Measurements from ENCODE around the gene PCK2.
A peak's percentile ranks its signal among the peaks of the same experiment; 100 is the strongest.

PCK2 gene

DNA sequence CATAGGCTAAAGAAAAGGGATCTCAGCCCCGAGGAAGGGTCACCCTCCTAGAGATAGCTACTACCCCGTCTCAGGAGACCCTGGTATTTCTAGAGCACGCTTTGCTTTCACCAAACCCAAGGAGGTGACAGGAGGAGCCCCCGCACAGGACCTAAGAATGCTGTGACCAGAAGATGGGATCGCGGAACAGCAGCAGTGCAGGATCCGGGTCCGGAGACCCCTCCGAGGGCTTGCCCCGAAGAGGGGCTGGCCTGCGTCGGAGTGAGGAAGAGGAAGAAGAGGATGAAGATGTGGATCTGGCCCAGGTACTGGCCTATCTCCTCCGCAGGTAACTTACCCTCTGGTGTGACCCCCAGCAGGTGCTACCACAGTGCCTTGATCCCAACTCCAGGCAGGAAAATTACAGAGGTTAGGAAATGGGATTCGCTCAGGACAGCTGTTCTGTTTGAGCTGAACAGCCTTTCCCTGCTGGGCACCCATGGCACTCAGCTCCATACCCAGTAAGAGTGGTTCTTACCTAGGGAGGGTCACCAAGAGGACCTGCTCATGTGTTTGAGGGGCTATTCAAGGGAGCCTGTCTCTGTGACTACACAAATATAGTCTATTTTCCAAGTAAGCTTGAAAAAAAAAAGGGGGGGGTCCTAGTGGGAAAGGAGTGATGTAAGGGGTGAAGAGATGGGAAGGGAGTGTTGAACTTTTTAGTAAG lies 21.5 kb downstream of the PCK2 start:
- Histone ChIP-seq H3K27ac (ENCODE audit: low read depth, low read length) (peak overlapping the region; percentile 99), H3K27me3 (ENCODE audit: control insufficient read depth in 5 of 5, insufficient read depth in 4 of 5, low read length in 5 of 5) (no peaks in the 10 kb centered on the region), H3K36me3 (ENCODE audit: control insufficient read depth in 5 of 5, insufficient read depth in 5 of 5, low read length in 5 of 5) (peaks cover 0 to 35% (median 30%) of the 10 kb centered on the region in 5 donors), H3K9ac (ENCODE audit: low read length in 5 of 5) (peak overlapping the region; percentile 41 to 96 (median 88)), H3K9me3 (ENCODE audit: control insufficient read depth in 5 of 5, low read length in 5 of 5) (no peaks in the 10 kb centered on the region), H3K4me3 (ENCODE audit: low read depth in 1 of 5, low read length in 5 of 5) (peak overlapping the region; percentile 90 to 96 (median 94)), H3K4me1 (ENCODE audit: control insufficient read depth in 5 of 5, insufficient read depth in 5 of 5, low read length in 5 of 5) (peaks cover 4 to 39% (median 29%) of the 10 kb centered on the region in 5 donors)

DNA sequence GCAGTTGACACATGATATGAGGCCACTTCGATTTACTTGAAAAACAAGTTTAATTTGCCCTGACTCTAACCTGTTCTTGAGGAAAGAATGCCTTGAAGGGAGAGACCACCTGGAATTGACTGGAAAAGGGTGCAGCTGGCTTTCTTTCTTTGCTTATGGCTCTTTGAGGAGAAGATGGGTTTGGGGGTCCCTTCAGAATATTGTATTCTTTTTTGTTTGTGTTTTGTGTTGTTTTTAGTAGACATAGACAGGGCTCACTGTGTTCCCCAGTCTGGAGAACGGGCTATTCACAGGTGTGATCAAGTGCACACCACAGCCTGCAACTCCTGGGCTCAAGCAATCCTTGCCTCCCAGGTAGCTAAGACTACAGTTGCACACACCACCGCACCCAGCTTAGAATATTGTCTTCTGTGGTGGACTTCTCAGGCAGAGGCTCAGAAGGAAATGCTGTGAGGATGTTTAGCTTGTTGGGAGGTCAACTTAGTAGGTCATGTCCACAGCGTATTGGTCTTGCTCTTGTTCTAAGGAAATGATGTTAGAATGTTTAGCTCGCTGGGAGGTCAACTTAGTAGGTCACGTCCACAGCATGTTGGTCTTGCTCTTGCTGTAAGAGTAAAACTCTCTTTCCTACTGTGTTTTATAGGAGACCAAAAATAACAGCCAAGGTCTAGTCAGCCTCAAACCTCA lies 22.2 kb downstream of the PCK2 start:
- peaks cover 0 to 42% (median 37%) of the 10 kb centered on the region in 5 donors for H3K36me3 ChIP-seq (ENCODE audit: control insufficient read depth in 5 of 5, insufficient read depth in 5 of 5, low read length in 5 of 5)
- no peak overlapping the region for H3K27ac ChIP-seq (ENCODE audit: low read depth, low read length)
- peak overlapping the region in 1 of 5 donors; percentile 88 for H3K9ac ChIP-seq (ENCODE audit: low read length in 5 of 5)
- H3K4me1 ChIP-seq (ENCODE audit: control insufficient read depth in 5 of 5, insufficient read depth in 5 of 5, low read length in 5 of 5), result peaks cover 4 to 33% (median 27%) of the 10 kb centered on the region in 5 donors
- no peaks in the 10 kb centered on the region for H3K9me3 ChIP-seq (ENCODE audit: control insufficient read depth in 5 of 5, low read length in 5 of 5)
- H3K27me3 ChIP-seq (ENCODE audit: control insufficient read depth in 5 of 5, insufficient read depth in 4 of 5, low read length in 5 of 5), result no peaks in the 10 kb centered on the region
- peak overlapping the region in 4 of 5 donors; percentile 22 to 96 (median 92) for H3K4me3 ChIP-seq (ENCODE audit: low read depth in 1 of 5, low read length in 5 of 5)

DNA sequence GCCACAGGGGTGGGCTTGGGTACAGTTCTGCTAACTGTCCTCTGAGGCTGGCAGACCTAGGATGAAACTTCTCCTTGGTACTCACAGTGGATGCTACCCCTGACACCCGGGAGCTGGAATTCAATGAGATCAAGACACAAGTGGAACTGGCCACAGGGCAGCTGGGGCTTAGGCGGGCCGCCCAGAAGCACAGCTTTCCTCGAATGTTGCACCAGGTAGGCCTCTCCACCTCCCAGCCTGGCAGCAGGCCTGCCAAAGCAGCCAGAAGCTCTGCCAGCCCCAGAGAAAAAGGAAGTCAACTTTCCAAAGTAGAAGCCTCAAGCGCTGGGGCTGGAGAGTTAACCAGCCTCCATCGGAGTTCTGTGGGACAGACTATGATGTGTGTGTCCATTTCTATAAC lies 23.1 kb downstream of the PCK2 start:
- peaks cover 0 to 51% (median 44%) of the 10 kb centered on the region in 5 donors for H3K36me3 ChIP-seq (ENCODE audit: control insufficient read depth in 5 of 5, insufficient read depth in 5 of 5, low read length in 5 of 5)

DNA sequence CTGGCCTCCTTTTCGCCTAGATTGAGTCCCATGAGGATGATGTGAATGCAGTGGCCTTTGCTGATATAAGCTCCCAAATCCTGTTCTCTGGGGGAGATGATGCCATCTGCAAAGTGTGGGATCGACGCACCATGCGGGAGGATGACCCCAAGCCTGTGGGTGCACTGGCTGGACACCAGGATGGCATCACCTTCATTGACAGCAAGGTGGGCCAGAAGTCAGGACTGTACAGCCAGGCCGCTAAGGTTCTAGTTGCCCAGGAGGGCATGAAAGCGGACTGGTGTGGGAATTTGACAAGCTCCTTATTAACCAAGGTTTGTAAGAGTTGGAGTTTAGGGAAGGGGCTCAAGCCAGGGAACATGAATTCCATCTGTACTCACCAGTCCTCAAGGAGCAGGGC lies 25.6 kb downstream of the PCK2 start:
- no peak overlapping the region for H3K9ac ChIP-seq (ENCODE audit: low read length in 5 of 5)
- no peak overlapping the region for H3K4me3 ChIP-seq (ENCODE audit: low read depth in 1 of 5, low read length in 5 of 5)
- H3K4me1 ChIP-seq (ENCODE audit: control insufficient read depth in 5 of 5, insufficient read depth in 5 of 5, low read length in 5 of 5), result peaks cover 4 to 24% (median 16%) of the 10 kb centered on the region in 5 donors
- H3K36me3 ChIP-seq (ENCODE audit: control insufficient read depth in 5 of 5, insufficient read depth in 5 of 5, low read length in 5 of 5), result peaks cover 0 to 71% (median 64%) of the 10 kb centered on the region in 5 donors
- H3K27me3 ChIP-seq (ENCODE audit: control insufficient read depth in 5 of 5, insufficient read depth in 4 of 5, low read length in 5 of 5), result no peaks in the 10 kb centered on the region
- H3K9me3 ChIP-seq (ENCODE audit: control insufficient read depth in 5 of 5, low read length in 5 of 5), result no peaks in the 10 kb centered on the region
- H3K27ac ChIP-seq (ENCODE audit: low read depth, low read length), result no peak overlapping the region

More for the DNA sequence above, 23.1 kb downstream of the PCK2 start:
- Histone ChIP-seq H3K4me3 (ENCODE audit: low read depth in 1 of 5, low read length in 5 of 5) (no peak overlapping the region), H3K27ac (ENCODE audit: low read depth, low read length) (no peak overlapping the region), H3K27me3 (ENCODE audit: control insufficient read depth in 5 of 5, insufficient read depth in 4 of 5, low read length in 5 of 5) (no peaks in the 10 kb centered on the region), H3K9ac (ENCODE audit: low read length in 5 of 5) (no peak overlapping the region), H3K9me3 (ENCODE audit: control insufficient read depth in 5 of 5, low read length in 5 of 5) (no peaks in the 10 kb centered on the region), H3K4me1 (ENCODE audit: control insufficient read depth in 5 of 5, insufficient read depth in 5 of 5, low read length in 5 of 5) (peaks cover 4 to 33% (median 27%) of the 10 kb centered on the region in 5 donors)

DNA sequence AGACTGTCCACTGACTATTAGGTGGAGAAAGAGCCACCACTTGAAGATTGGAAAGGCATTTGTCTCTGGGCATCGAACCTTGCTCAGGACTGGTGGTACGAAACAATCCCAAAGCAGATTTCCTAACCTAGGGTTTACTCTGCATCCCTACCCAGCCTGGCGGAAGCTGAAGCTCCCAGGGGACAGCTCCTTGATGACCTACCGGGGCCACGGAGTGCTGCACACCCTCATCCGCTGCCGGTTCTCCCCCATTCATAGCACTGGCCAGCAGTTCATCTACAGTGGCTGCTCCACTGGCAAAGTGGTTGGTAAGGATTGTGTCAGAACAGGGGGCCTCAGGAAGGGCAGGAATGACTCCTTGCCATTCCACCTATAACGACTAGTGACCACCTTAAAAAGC lies 27.1 kb downstream of the PCK2 start:
- peaks cover 0 to 71% (median 64%) of the 10 kb centered on the region in 5 donors for H3K36me3 ChIP-seq (ENCODE audit: control insufficient read depth in 5 of 5, insufficient read depth in 5 of 5, low read length in 5 of 5)
- no peak overlapping the region for H3K4me3 ChIP-seq (ENCODE audit: low read depth in 1 of 5, low read length in 5 of 5)
- H3K9ac ChIP-seq (ENCODE audit: low read length in 5 of 5), result no peak overlapping the region
- H3K9me3 ChIP-seq (ENCODE audit: control insufficient read depth in 5 of 5, low read length in 5 of 5), result no peaks in the 10 kb centered on the region
- no peak overlapping the region for H3K27ac ChIP-seq (ENCODE audit: low read depth, low read length)
- no peaks in the 10 kb centered on the region for H3K27me3 ChIP-seq (ENCODE audit: control insufficient read depth in 5 of 5, insufficient read depth in 4 of 5, low read length in 5 of 5)
- H3K4me1 ChIP-seq (ENCODE audit: control insufficient read depth in 5 of 5, insufficient read depth in 5 of 5, low read length in 5 of 5), result peaks cover 0 to 12% (median 4%) of the 10 kb centered on the region in 5 donors

DNA sequence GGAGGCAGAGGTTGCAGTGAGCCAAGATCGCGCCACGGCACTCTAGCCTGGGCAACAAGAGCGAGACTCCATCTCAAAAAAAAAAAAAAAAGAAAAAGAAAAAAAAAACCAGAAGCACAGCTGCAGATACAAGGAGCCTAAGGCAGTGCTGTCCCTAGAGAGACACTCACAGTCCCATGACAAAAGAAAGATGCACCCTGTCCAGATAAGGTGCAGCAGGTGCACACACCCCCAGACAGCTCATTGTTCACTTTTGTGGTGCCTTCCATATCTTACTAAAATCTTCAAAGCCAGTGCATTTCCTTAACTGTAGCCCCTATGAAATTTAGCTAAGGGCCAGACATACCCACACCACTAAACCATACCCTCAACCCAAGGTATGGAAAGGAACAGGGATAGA lies 28.3 kb downstream of the PCK2 start:
- Histone ChIP-seq H3K9me3 (ENCODE audit: control insufficient read depth in 5 of 5, low read length in 5 of 5) (no peaks in the 10 kb centered on the region), H3K36me3 (ENCODE audit: control insufficient read depth in 5 of 5, insufficient read depth in 5 of 5, low read length in 5 of 5) (peaks cover 0 to 65% (median 61%) of the 10 kb centered on the region in 5 donors), H3K27ac (ENCODE audit: low read depth, low read length) (no peak overlapping the region), H3K4me3 (ENCODE audit: low read depth in 1 of 5, low read length in 5 of 5) (no peak overlapping the region), H3K27me3 (ENCODE audit: control insufficient read depth in 5 of 5, insufficient read depth in 4 of 5, low read length in 5 of 5) (no peaks in the 10 kb centered on the region), H3K9ac (ENCODE audit: low read length in 5 of 5) (no peak overlapping the region), H3K4me1 (ENCODE audit: control insufficient read depth in 5 of 5, insufficient read depth in 5 of 5, low read length in 5 of 5) (peaks cover 0 to under 1% (median 0%) of the 10 kb centered on the region in 5 donors)

DNA sequence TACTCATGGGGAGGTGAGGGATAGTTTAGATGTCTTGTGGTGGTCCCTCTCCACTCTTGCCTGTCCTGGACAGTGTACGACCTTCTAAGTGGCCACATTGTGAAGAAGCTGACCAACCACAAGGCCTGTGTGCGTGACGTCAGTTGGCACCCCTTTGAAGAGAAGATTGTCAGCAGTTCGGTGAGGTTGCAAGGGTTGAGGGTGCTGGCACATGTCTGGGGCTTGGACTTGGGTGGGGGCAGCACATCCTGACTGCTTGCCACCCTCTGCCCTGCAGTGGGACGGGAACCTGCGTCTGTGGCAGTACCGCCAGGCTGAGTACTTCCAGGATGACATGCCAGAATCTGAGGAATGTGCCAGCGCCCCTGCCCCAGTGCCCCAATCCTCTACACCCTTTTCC lies 28.8 kb downstream of the PCK2 start:
- peaks cover 0 to 61% (median 56%) of the 10 kb centered on the region in 5 donors for H3K36me3 ChIP-seq (ENCODE audit: control insufficient read depth in 5 of 5, insufficient read depth in 5 of 5, low read length in 5 of 5)
- no peaks in the 10 kb centered on the region for H3K9me3 ChIP-seq (ENCODE audit: control insufficient read depth in 5 of 5, low read length in 5 of 5)
- H3K4me3 ChIP-seq (ENCODE audit: low read depth in 1 of 5, low read length in 5 of 5), result no peak overlapping the region
- no peak overlapping the region for H3K9ac ChIP-seq (ENCODE audit: low read length in 5 of 5)
- no peaks in the 10 kb centered on the region for H3K27me3 ChIP-seq (ENCODE audit: control insufficient read depth in 5 of 5, insufficient read depth in 4 of 5, low read length in 5 of 5)
- no peak overlapping the region for H3K27ac ChIP-seq (ENCODE audit: low read depth, low read length)
- H3K4me1 ChIP-seq (ENCODE audit: control insufficient read depth in 5 of 5, insufficient read depth in 5 of 5, low read length in 5 of 5), result no peaks in the 10 kb centered on the region

DNA sequence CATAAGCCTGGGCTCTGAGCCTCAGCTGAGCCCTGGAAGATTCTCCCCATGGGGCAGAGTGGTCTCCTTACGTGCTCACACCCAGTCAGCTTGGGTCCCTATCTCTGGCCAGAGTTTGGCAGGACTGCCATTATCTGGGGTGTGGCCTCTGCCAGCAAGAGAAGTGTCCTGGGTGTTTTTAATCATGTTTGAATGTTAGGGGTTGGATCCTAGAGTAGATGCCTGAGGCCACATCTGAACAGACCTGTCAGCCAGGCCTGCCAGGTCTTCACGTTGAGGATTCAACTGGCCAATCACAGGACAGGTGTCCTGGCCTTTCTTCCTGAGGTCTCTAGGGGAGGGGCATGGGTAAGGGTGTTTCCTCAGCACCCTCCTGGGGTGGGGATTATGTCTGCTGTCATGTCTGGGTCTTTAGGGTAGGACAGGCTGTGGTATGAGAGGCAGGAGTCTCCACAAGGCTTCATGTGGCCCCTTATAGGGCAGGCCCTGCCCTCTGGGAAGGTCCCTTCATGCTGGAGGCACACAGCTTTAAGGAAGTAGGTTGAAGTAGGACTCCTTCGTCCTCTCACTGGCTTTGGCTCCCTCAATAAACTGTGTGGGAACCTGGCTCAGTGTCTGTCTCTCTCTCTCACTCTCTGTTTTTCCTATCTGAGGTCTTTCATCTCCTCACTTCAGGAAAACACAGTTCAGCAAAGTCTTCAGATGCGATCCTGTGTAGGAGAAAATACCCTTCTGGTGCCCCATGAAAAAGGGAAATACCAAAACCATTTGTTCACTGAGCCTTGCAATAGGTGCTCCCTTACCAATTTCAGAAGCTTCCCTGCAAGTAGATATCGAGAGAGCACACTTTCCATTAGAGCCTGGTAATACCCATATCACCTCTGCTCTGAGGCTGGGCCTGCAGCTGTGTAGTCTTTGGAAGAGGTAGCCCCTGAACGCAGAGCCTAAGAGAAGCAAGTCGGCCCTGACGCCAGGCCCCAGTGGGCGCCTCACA lies 29.6 kb downstream of the PCK2 start:
- H3K4me1 ChIP-seq (ENCODE audit: control insufficient read depth in 5 of 5, insufficient read depth in 5 of 5, low read length in 5 of 5), result no peaks in the 10 kb centered on the region
- no peak overlapping the region for H3K27ac ChIP-seq (ENCODE audit: low read depth, low read length)
- no peaks in the 10 kb centered on the region for H3K9me3 ChIP-seq (ENCODE audit: control insufficient read depth in 5 of 5, low read length in 5 of 5)
- no peak overlapping the region for H3K4me3 ChIP-seq (ENCODE audit: low read depth in 1 of 5, low read length in 5 of 5)
- H3K27me3 ChIP-seq (ENCODE audit: control insufficient read depth in 5 of 5, insufficient read depth in 4 of 5, low read length in 5 of 5), result no peaks in the 10 kb centered on the region
- H3K36me3 ChIP-seq (ENCODE audit: control insufficient read depth in 5 of 5, insufficient read depth in 5 of 5, low read length in 5 of 5), result peaks cover 0 to 52% (median 48%) of the 10 kb centered on the region in 5 donors
- H3K9ac ChIP-seq (ENCODE audit: low read length in 5 of 5), result no peak overlapping the region

DNA sequence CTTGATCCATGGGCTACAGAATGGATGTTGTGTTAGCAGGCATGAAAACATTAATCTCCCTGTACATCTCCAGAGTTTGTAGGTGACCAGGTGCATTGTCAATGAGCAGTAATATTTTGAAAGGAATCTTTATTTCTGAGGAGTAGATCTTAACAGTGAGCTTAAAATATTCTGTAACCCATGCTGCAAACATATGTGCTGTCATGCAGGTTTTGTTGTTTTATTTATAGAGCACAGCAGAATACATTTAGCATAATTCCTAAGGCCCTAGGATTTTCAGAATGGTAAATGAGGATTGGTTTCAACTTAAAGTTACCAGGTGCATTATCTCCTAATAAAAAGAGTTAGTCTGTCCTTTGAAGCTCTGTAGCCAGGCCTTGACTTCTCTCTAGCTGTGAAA lies 32.8 kb downstream of the PCK2 start:
- Histone ChIP-seq H3K9ac (ENCODE audit: low read length in 5 of 5) (no peak overlapping the region), H3K9me3 (ENCODE audit: control insufficient read depth in 5 of 5, low read length in 5 of 5) (no peaks in the 10 kb centered on the region), H3K36me3 (ENCODE audit: control insufficient read depth in 5 of 5, insufficient read depth in 5 of 5, low read length in 5 of 5) (peaks cover 0 to 22% (median 20%) of the 10 kb centered on the region in 5 donors), H3K27me3 (ENCODE audit: control insufficient read depth in 5 of 5, insufficient read depth in 4 of 5, low read length in 5 of 5) (no peaks in the 10 kb centered on the region), H3K4me3 (ENCODE audit: low read depth in 1 of 5, low read length in 5 of 5) (no peak overlapping the region), H3K4me1 (ENCODE audit: control insufficient read depth in 5 of 5, insufficient read depth in 5 of 5, low read length in 5 of 5) (peaks cover under 1 to 15% (median 9%) of the 10 kb centered on the region in 5 donors), H3K27ac (ENCODE audit: low read depth, low read length) (no peak overlapping the region)

All from subcutaneous abdominal adipose tissue (tissue), 5 donors.